Keratinocyte (primary cell): ENCODE data around the gene OR5D18.

Experiments
- CTCF ChIP-seq, 3 experiments: IDR thresholded peaks in 1 of 3; conservative IDR thresholded peaks in 1 of 3; optimal IDR thresholded peaks in 1 of 3; 2 replicates in 2 of 3; 3 replicates in 1 of 3; pipeline versions ENCODE3 to v1.5.1; 2011; ENCODE audit warnings: low read length in 3 of 3, mild to moderate bottlenecking in 3 of 3, moderate library complexity in 2 of 3, control low read depth in 1 of 3, inconsistent platforms in 1 of 3; ENCODE audit not compliant: insufficient read depth in 2 of 3; ENCODE audit errors: extremely low read depth in 1 of 3
- EZH2 ChIP-seq: IDR thresholded peaks from one replicate; pipeline ENCODE4 v1.6.1; 2012; ENCODE audit warnings: inconsistent platforms, mild to moderate bottlenecking, low read length, moderate library complexity

DNA sequence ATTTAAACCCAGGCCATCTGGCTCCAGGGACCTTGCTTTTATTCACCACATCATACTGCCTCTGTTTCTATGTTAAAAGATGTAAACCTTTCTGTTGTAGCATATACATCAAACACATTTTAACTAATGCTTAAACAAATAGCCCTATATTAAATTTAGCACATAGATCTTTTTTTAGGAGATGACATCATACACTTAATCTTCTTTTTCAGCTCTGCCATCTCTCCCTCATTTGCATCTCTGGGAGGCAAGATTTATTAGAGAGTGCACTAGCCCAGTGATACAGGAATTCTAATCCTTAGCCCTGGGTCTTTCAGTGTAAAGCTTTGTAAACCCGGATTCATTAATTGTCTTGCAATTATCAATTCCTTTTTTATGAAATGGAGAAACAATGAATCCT, 32.7 kb downstream of the OR5D18 start:
- TF ChIP-seq CTCF (optimal IDR thresholded peaks at IDR 0.05 in 1 of 3, IDR thresholded peaks at IDR 0.05 in 1 of 3, conservative IDR thresholded peaks at IDR 0.05 in 1 of 3; ENCODE audit: extremely low read depth in 1 of 3, insufficient read depth in 2 of 3, low read length in 3 of 3) (no peak), EZH2 (no peak)
